Pancreas (tissue), 10 donors: ENCODE measurements around the gene CNNM4. TPM values are rescaled to one million over a fixed set of nuclear protein-coding genes. Genes with fewer than 3 reads are reported as not detected.

Experiments
- ATAC-seq, 4 donors: fragments of 200-7000 bp; cut with Tn5 transposase; one replicate each; pipeline versions ENCODE4 v1.8.0 to v1.9.1; 2020; ENCODE audit warnings: mild to moderate bottlenecking in 4 of 4, moderate library complexity in 4 of 4
- DNase-seq, 6 donors: peaks; one replicate each; pipeline ENCODE4 v3.0.0-alpha.2; 2020
- FAIRE-seq: peaks from 2 replicates; lab custom pipeline; 2012; peaks lifted over from hg19 to GRCh38; lab: Jason Lieb, UNC
- H3K27ac ChIP-seq, 4 donors: fragments of 200-600 bp; sonication (generic); 1 replicate in 3 of 4; 2 replicates in 1 of 4; pipeline versions ENCODE4 v1.5.0 to v1.8.0; 2020
- H3K27me3 ChIP-seq, 4 donors: fragments of 200-600 bp; one replicate each; pipeline ENCODE4 v1.8.0; 2021
- H3K36me3 ChIP-seq, 3 donors: fragments of 200-600 bp; sonication (generic) in 1 of 3; one replicate each; pipeline versions ENCODE4 v1.5.0 to v1.8.0; 2020 to 2021
- H3K4me1 ChIP-seq, 3 donors: fragments of 200-600 bp; one replicate each; pipeline ENCODE4 v1.8.0; 2021
- H3K4me3 ChIP-seq, 4 donors: fragments of 200-600 bp; sonication (generic) in 2 of 4; one replicate each; pipeline versions ENCODE4 v1.5.0 to v1.8.0; 2020 to 2021
- H3K9me3 ChIP-seq, 4 donors: fragments of 200-600 bp; one replicate each; pipeline ENCODE4 v1.8.0; 2021
- CTCF ChIP-seq, 4 donors: fragments of 200-600 bp; sonication (generic) in 3 of 4; IDR thresholded peaks; one replicate each; pipeline versions ENCODE4 v1.5.0 to v1.8.0; 2021; ENCODE audit warnings: antibody characterized with exemption in 4 of 4
- WGBS, 2 donors: extraction: QIAGEN DNeasy Blood & Tissue Kit; methylation state at CpG; one replicate each; pipeline ENCODE4 v1.1.7; 2013; 5-methylcytosine and 5-hydroxymethylcytosine counted together
- intact Hi-C, 3 donors: fragments of 100-400 bp; cut with DNase I; formaldehyde crosslinking; loops; one replicate each; pipeline versions ENCODE4 v1.11.1 to v1.14.2; 2022
- microRNA-seq, 2 donors: library from miRNA; unstranded; fragments of <30 nt; microRNA quantifications; one replicate each; pipeline versions ENCODE4 to v1.1.0, GENCODE V29; 2019 to 2020
- polyA plus RNA-seq, 2 donors: library from polyadenylated mRNA; stranded (reverse); fragments of 200-250 nt; gene quantifications; one replicate each; pipeline ENCODE4 v1.2.3, GENCODE V29; 2013
- total RNA-seq, 6 donors: library from RNA; stranded (reverse); fragmentation: NEBNext Ultra II Directional in 4 of 6; extraction: Animal tissue kit (Norgen Biotek cat#: 25700) in 4 of 6; gene quantifications; one replicate each; pipeline versions ENCODE4 v1.2.1 to v1.2.4, GENCODE V29; 2021 to 2023
- donor health status: healthy with polysubstance abuse.
- donor health status: DM: no; HTN: no; CAD: no; lungs with moderate emphysema.
- donor health status: DM: no; HTN: no; CAD: no.
- donor health status: control.
- donor health status: control.
- donor health status: Bipolar disorder and iron deficiency.
- donor health status: DM: yes; HTN: yes; CAD: no.
- donor health status: DM: no; HTN: no; CAD: no.
- donor health status: DM: no; HTN: no; CAD: no.
- donor health status: DM: yes; HTN: yes; CAD: no.

CNNM4 gene
- total and polyA plus RNA-seq, 8 donors: 3.3 to 6.9 (median 5.5) TPM

GRCh38 chr2:96861074-96861473 is 100.4 kb downstream of the CNNM4 start:
- H3K27ac ChIP-seq: no peak overlapping the region
- H3K36me3 ChIP-seq: peaks cover 6 to 37% (median 19%) of the 10 kb centered on the region in 3 donors
- peaks cover 0 to 5% (median 0%) of the 10 kb centered on the region in 3 donors for H3K4me1 ChIP-seq

More at GRCh38 chr2:96861074-96861473, 100.4 kb downstream of the CNNM4 start:
- TF ChIP-seq CTCF (IDR thresholded peaks at IDR 0.05): no peak
- no peaks in the 10 kb centered on the region for H3K27me3 ChIP-seq
- intact Hi-C loops: loop anchor here in 2 of 3 donors (5.0 kb wide), 1 partner anchor 86 kb away; no protein-coding TSS in a partner anchor
- H3K4me3 ChIP-seq: no peak overlapping the region
- no peak for FAIRE-seq
- ATAC-seq: no peak
- peak in 1 of 6 donors; percentile 84 for DNase-seq
- H3K9me3 ChIP-seq: no peaks in the 10 kb centered on the region
- 89 to 92% methylated on average over 15 to 17 of the region's 17 CpGs for WGBS, 2 donors

Small RNA genes within 50 kb of the gene (microRNA-seq; reads per million reads assigned to microRNA genes)
- gene MIR3127: 0.88 to 1.2 reads per million in 2 donors

Other genes with a start within 250 kb of the CNNM4 start
- 10 to 100 TPM in 1 of 6 donors, 1 to 10 TPM in 5; 3.3 to 12.0 (median 4.2) TPM for gene ARID5A, start 224.2 kb upstream of the CNNM4 start, total RNA-seq
- 10 to 100 TPM; 13.7 to 20.7 TPM for gene ARID5A, start 224.2 kb upstream of the CNNM4 start, polyA plus RNA-seq
- gene KANSL3, start 122.6 kb upstream of the CNNM4 start, total RNA-seq: 10 to 100 TPM; 14.8 to 28.9 (median 18.2) TPM
- 10 to 100 TPM; 20.0 to 27.8 TPM for gene KANSL3, start 122.6 kb upstream of the CNNM4 start, polyA plus RNA-seq
- 1 to 10 TPM in 3 of 6 donors, under 1 TPM in 3; 0.93 to 1.5 (median 1.2) TPM for gene FER1L5, start 118.1 kb upstream of the CNNM4 start, total RNA-seq
- gene FER1L5, start 118.1 kb upstream of the CNNM4 start, polyA plus RNA-seq: 1 to 10 TPM; 1.2 to 3.2 TPM
- gene LMAN2L, start 20.8 kb upstream of the CNNM4 start, total RNA-seq: 10 to 100 TPM in 1 of 6 donors, 1 to 10 TPM in 5; 5.4 to 15.8 (median 6.8) TPM
- gene LMAN2L, start 20.8 kb upstream of the CNNM4 start, polyA plus RNA-seq: 10 to 100 TPM in 1 of 2 donors, 1 to 10 TPM in 1; 6.8 to 12.4 TPM
- gene CNNM3, start 55.4 kb downstream of the CNNM4 start, total RNA-seq: 10 to 100 TPM; 16.8 to 35.1 (median 26.0) TPM
- 10 to 100 TPM; 13.6 to 15.6 TPM for gene CNNM3, start 55.4 kb downstream of the CNNM4 start, polyA plus RNA-seq
- 1 to 10 TPM in 5 of 6 donors, under 1 TPM in 1; 0.95 to 3.2 (median 2.4) TPM for gene ANKRD23, start 83.1 kb downstream of the CNNM4 start, total RNA-seq
- 10 to 100 TPM in 1 of 2 donors, 1 to 10 TPM in 1; 8.2 to 10.9 TPM for gene ANKRD23, start 83.1 kb downstream of the CNNM4 start, polyA plus RNA-seq
- gene ANKRD39, start 97.1 kb downstream of the CNNM4 start, total RNA-seq: 1 to 10 TPM; 4.7 to 8.9 (median 5.7) TPM
- 10 to 100 TPM; 13.2 to 14.9 TPM for gene ANKRD39, start 97.1 kb downstream of the CNNM4 start, polyA plus RNA-seq
- gene SEMA4C, start 109.2 kb downstream of the CNNM4 start, total RNA-seq: 10 to 100 TPM in 2 of 6 donors, 1 to 10 TPM in 4; 6.7 to 21.8 (median 8.3) TPM
- gene SEMA4C, start 109.2 kb downstream of the CNNM4 start, polyA plus RNA-seq: 10 to 100 TPM; 14.0 to 17.2 TPM
- not detected for gene FAM178B, start 225.7 kb downstream of the CNNM4 start, total RNA-seq
- gene FAM178B, start 225.7 kb downstream of the CNNM4 start, polyA plus RNA-seq: not detected